HEK293 (cell line): ENCODE data around the gene EBLN1.

Source experiments
- BCL11B ChIP-seq: fragments of 450-650 bp; formaldehyde crosslinking; IDR thresholded peaks from 2 replicates; pipeline ENCODE4 v1.5.1; 2016; ENCODE audit warnings: low read depth, missing biosample characterization, missing genetic modification characterization
- EGR2 ChIP-seq: fragments of 450-650 bp; formaldehyde crosslinking; IDR thresholded peaks from 2 replicates; pipeline ENCODE4 v1.5.1; 2016; ENCODE audit warnings: low read depth, missing biosample characterization, missing genetic modification characterization
- HIC1 ChIP-seq: fragments of 450-650 bp; formaldehyde crosslinking; IDR thresholded peaks from 2 replicates; pipeline ENCODE4 v1.5.1; 2016; ENCODE audit warnings: missing biosample characterization, missing genetic modification characterization
- KLF7 ChIP-seq: fragments of 450-650 bp; formaldehyde crosslinking; IDR thresholded peaks from 2 replicates; pipeline ENCODE4 v1.5.1; 2016; ENCODE audit warnings: missing biosample characterization, missing genetic modification characterization, borderline replicate concordance
- KLF8 ChIP-seq: fragments of 450-650 bp; formaldehyde crosslinking; IDR thresholded peaks from 2 replicates; pipeline ENCODE4 v1.5.1; 2016; ENCODE audit warnings: missing biosample characterization, missing genetic modification characterization
- PBX3 ChIP-seq: sonication (generic); formaldehyde crosslinking; IDR thresholded peaks from 2 replicates; pipeline ENCODE4 v1.8.1; 2022; ENCODE audit warnings: mild to moderate bottlenecking, moderate library complexity, missing genetic modification reagents
- SETDB1 ChIP-seq: IDR thresholded peaks from one replicate; pipeline ENCODE4 v1.6.1; 2017; ENCODE audit warnings: mild to moderate bottlenecking, low read length, moderate library complexity, mixed read lengths; ENCODE audit not compliant: insufficient read length
- TRIM28 ChIP-seq: IDR thresholded peaks from 2 replicates; pipeline ENCODE4 v1.6.1; 2011; ENCODE audit warnings: low read length, control low read depth, borderline replicate concordance
- WT1 ChIP-seq: fragments of 450-650 bp; formaldehyde crosslinking; IDR thresholded peaks from 2 replicates; pipeline ENCODE4 v1.5.1; 2016; ENCODE audit warnings: missing biosample characterization, missing genetic modification characterization
- ZBTB1 ChIP-seq: fragments of 450-650 bp; formaldehyde crosslinking; IDR thresholded peaks from 2 replicates; pipeline ENCODE4 v1.5.1; 2016; ENCODE audit warnings: missing biosample characterization, missing genetic modification characterization
- ZBTB17 ChIP-seq: fragments of 450-650 bp; formaldehyde crosslinking; IDR thresholded peaks from 2 replicates; pipeline ENCODE4 v1.5.1; 2016; ENCODE audit warnings: missing biosample characterization, missing genetic modification characterization
- ZBTB20 ChIP-seq: fragments of 450-650 bp; formaldehyde crosslinking; IDR thresholded peaks from 2 replicates; pipeline ENCODE4 v1.5.1; 2016; ENCODE audit warnings: missing biosample characterization, missing genetic modification characterization
- ZBTB8A ChIP-seq: fragments of 450-650 bp; formaldehyde crosslinking; IDR thresholded peaks from 2 replicates; pipeline ENCODE4 v1.5.1; 2016; ENCODE audit warnings: missing biosample characterization, missing genetic modification characterization
- ZFP37 ChIP-seq: fragments of 450-650 bp; formaldehyde crosslinking; IDR thresholded peaks from 2 replicates; pipeline ENCODE4 v1.5.1; 2016; ENCODE audit warnings: missing biosample characterization, missing genetic modification characterization
- ZNF10 ChIP-seq: fragments of 450-650 bp; formaldehyde crosslinking; IDR thresholded peaks from 2 replicates; pipeline ENCODE4 v1.5.1; 2017; ENCODE audit warnings: missing biosample characterization, missing genetic modification characterization
- ZNF140 ChIP-seq: fragments of 450-650 bp; formaldehyde crosslinking; IDR thresholded peaks from 2 replicates; pipeline ENCODE4 v1.5.1; 2016; ENCODE audit warnings: missing biosample characterization, missing genetic modification characterization
- ZNF23 ChIP-seq: fragments of 450-650 bp; formaldehyde crosslinking; IDR thresholded peaks from 2 replicates; pipeline ENCODE4 v1.5.1; 2016; ENCODE audit warnings: missing biosample characterization, missing genetic modification characterization, borderline replicate concordance
- ZNF426 ChIP-seq: fragments of 450-650 bp; formaldehyde crosslinking; IDR thresholded peaks from 2 replicates; pipeline ENCODE4 v1.5.1; 2017; ENCODE audit warnings: missing biosample characterization, missing genetic modification characterization, mild to moderate bottlenecking, inconsistent platforms, moderate library complexity
- ZNF514 ChIP-seq: fragments of 450-650 bp; formaldehyde crosslinking; IDR thresholded peaks from 2 replicates; pipeline ENCODE4 v1.5.1; 2016; ENCODE audit warnings: missing biosample characterization, missing genetic modification characterization
- ZNF521 ChIP-seq: fragments of 450-650 bp; formaldehyde crosslinking; IDR thresholded peaks from 2 replicates; pipeline ENCODE4 v1.5.1; 2017; ENCODE audit warnings: missing biosample characterization, mild to moderate bottlenecking, missing genetic modification characterization
- ZNF555 ChIP-seq: fragments of 450-650 bp; formaldehyde crosslinking; conservative IDR thresholded peaks from 2 replicates; pipeline ENCODE4 v1.5.1; 2017; ENCODE audit warnings: missing biosample characterization, mild to moderate bottlenecking, missing genetic modification characterization, inconsistent platforms
- ZNF571 ChIP-seq: fragments of 450-650 bp; formaldehyde crosslinking; IDR thresholded peaks from 2 replicates; pipeline ENCODE4 v1.5.0; 2017; ENCODE audit warnings: missing biosample characterization, missing genetic modification characterization
- ZNF610 ChIP-seq: fragments of 450-650 bp; formaldehyde crosslinking; IDR thresholded peaks from 2 replicates; pipeline ENCODE4 v1.5.1; 2016; ENCODE audit warnings: missing biosample characterization, missing genetic modification characterization, borderline replicate concordance
- ZNF639 ChIP-seq: fragments of 450-650 bp; formaldehyde crosslinking; IDR thresholded peaks from 2 replicates; pipeline ENCODE4 v1.5.1; 2016; ENCODE audit warnings: missing biosample characterization, missing genetic modification characterization
- ZNF654 ChIP-seq: fragments of 450-650 bp; formaldehyde crosslinking; IDR thresholded peaks from 2 replicates; pipeline ENCODE4 v1.5.1; 2016; ENCODE audit warnings: low read depth, missing biosample characterization, missing genetic modification characterization
- ZNF677 ChIP-seq: fragments of 450-650 bp; IDR thresholded peaks from 2 replicates; pipeline ENCODE4 v1.5.0; 2018; ENCODE audit warnings: missing biosample characterization, mild to moderate bottlenecking, missing genetic modification characterization, moderate library complexity
- ZNF701 ChIP-seq: fragments of 450-650 bp; formaldehyde crosslinking; IDR thresholded peaks from 2 replicates; pipeline ENCODE4 v1.5.1; 2016; ENCODE audit warnings: missing biosample characterization, missing genetic modification characterization
- ZNF768 ChIP-seq: fragments of 450-650 bp; formaldehyde crosslinking; IDR thresholded peaks from 2 replicates; pipeline ENCODE4 v1.5.1; 2018; ENCODE audit warnings: missing biosample characterization, mild to moderate bottlenecking, missing genetic modification characterization
- ZNF777 ChIP-seq: fragments of 450-650 bp; formaldehyde crosslinking; IDR thresholded peaks from 2 replicates; pipeline ENCODE4 v1.5.1; 2017; ENCODE audit warnings: missing biosample characterization, missing genetic modification characterization, borderline replicate concordance
- TF ChIP-seq, protein P1 (sequence below): fragments of 450-650 bp; formaldehyde crosslinking; IDR thresholded peaks from 2 replicates; pipeline ENCODE4 v1.5.1; 2017; ENCODE audit warnings: missing biosample characterization, missing genetic modification characterization
- TF ChIP-seq, protein P2 (sequence below): fragments of 450-650 bp; formaldehyde crosslinking; IDR thresholded peaks from 2 replicates; pipeline ENCODE4 v1.5.1; 2016; ENCODE audit warnings: missing biosample characterization, missing genetic modification characterization
- TF ChIP-seq, protein P3 (sequence below): fragments of 450-650 bp; IDR thresholded peaks from 2 replicates; pipeline ENCODE4 v1.5.1; 2018; ENCODE audit warnings: missing biosample characterization, missing genetic modification characterization

EBLN1 gene

GRCh38 chr10:22250897-22251660 is 33.3 kb upstream of the EBLN1 start (continued):
- no peak for TF ChIP-seq PBX3 (CRISPR knock-in tag)
- TF ChIP-seq ZNF777, result no peak
- TF ChIP-seq, protein P1, sequence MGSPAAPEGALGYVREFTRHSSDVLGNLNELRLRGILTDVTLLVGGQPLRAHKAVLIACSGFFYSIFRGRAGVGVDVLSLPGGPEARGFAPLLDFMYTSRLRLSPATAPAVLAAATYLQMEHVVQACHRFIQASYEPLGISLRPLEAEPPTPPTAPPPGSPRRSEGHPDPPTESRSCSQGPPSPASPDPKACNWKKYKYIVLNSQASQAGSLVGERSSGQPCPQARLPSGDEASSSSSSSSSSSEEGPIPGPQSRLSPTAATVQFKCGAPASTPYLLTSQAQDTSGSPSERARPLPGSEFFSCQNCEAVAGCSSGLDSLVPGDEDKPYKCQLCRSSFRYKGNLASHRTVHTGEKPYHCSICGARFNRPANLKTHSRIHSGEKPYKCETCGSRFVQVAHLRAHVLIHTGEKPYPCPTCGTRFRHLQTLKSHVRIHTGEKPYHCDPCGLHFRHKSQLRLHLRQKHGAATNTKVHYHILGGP (tag by site-specific recombination), result no peak
- no peak for TF ChIP-seq WT1 (tag by site-specific recombination)
- peak; percentile 60; the same call in 1 of the 2 replicates for TF ChIP-seq ZNF140 (tag by site-specific recombination)
- no peak for TF ChIP-seq SETDB1
- no peak for TF ChIP-seq KLF8 (tag by site-specific recombination)
- TF ChIP-seq, protein P2, sequence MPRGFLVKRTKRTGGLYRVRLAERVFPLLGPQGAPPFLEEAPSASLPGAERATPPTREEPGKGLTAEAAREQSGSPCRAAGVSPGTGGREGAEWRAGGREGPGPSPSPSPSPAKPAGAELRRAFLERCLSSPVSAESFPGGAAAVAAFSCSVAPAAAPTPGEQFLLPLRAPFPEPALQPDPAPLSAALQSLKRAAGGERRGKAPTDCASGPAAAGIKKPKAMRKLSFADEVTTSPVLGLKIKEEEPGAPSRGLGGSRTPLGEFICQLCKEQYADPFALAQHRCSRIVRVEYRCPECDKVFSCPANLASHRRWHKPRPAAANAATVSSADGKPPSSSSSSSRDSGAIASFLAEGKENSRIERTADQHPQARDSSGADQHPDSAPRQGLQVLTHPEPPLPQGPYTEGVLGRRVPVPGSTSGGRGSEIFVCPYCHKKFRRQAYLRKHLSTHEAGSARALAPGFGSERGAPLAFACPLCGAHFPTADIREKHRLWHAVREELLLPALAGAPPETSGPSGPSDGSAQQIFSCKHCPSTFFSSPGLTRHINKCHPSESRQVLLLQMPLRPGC (tag by site-specific recombination), result no peak
- no peak for TF ChIP-seq TRIM28
- TF ChIP-seq BCL11B (tag by site-specific recombination), result no peak
- no peak for TF ChIP-seq ZNF677 (tag by site-specific recombination)
- TF ChIP-seq HIC1 (tag by site-specific recombination), result no peak
- TF ChIP-seq ZBTB20 (tag by site-specific recombination), result no peak
- TF ChIP-seq ZBTB1 (tag by site-specific recombination), result no peak
- TF ChIP-seq ZNF10 (tag by site-specific recombination), result no peak
- no peak for TF ChIP-seq ZBTB17 (tag by site-specific recombination)
- TF ChIP-seq, protein P3, sequence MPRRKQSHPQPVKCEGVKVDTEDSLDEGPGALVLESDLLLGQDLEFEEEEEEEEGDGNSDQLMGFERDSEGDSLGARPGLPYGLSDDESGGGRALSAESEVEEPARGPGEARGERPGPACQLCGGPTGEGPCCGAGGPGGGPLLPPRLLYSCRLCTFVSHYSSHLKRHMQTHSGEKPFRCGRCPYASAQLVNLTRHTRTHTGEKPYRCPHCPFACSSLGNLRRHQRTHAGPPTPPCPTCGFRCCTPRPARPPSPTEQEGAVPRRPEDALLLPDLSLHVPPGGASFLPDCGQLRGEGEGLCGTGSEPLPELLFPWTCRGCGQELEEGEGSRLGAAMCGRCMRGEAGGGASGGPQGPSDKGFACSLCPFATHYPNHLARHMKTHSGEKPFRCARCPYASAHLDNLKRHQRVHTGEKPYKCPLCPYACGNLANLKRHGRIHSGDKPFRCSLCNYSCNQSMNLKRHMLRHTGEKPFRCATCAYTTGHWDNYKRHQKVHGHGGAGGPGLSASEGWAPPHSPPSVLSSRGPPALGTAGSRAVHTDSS (tag by site-specific recombination), result no peak
- no peak for TF ChIP-seq KLF7 (tag by site-specific recombination)
- no peak for TF ChIP-seq ZFP37 (tag by site-specific recombination)
- TF ChIP-seq ZNF768 (tag by site-specific recombination), result no peak
- TF ChIP-seq ZNF639 (tag by site-specific recombination), result no peak
- no peak for TF ChIP-seq ZNF514 (tag by site-specific recombination)
- peak; percentile 57 for TF ChIP-seq ZNF426 (tag by site-specific recombination)
- TF ChIP-seq ZNF701 (tag by site-specific recombination), result no peak
- no peak for TF ChIP-seq ZNF521 (tag by site-specific recombination)
- TF ChIP-seq ZNF654 (tag by site-specific recombination), result peak; percentile 21
- TF ChIP-seq ZNF610, result no peak
- no peak for TF ChIP-seq ZNF23 (tag by site-specific recombination)
- TF ChIP-seq ZNF571 (tag by site-specific recombination), result no peak
- no peak for TF ChIP-seq EGR2
- TF ChIP-seq ZBTB8A (tag by site-specific recombination), result peak; percentile 24; the same call in 1 of the 2 replicates
- TF ChIP-seq ZNF555 (tag by site-specific recombination), result peak; percentile 55; the same call in 1 of the 2 replicates
